Mesothelial cell of epicardium (in vitro differentiated cells): Measurements from ENCODE around the gene PASK. TPM values are rescaled to one million over a fixed set of nuclear protein-coding genes. Genes with fewer than 3 reads are reported as not detected.

Experiments used
- DNase-seq, 2 experiments: peaks; one replicate each; pipeline ENCODE4 v3.0.0; 2021; ENCODE audit warnings: low spot score in 2 of 2; ENCODE audit not compliant: unreplicated experiment in 2 of 2
- H3K27ac Mint-ChIP-seq: 2 replicates; pipeline ENCODE4 v1.8.0; 2021; ENCODE audit warnings: mixed read lengths
- H3K27me3 Mint-ChIP-seq: 2 replicates; pipeline ENCODE4 v1.8.0; 2021; ENCODE audit warnings: low read depth, mixed read lengths
- H3K36me3 Mint-ChIP-seq: 2 replicates; pipeline ENCODE4 v1.8.0; 2021; ENCODE audit warnings: mixed read lengths
- H3K4me1 Mint-ChIP-seq: 2 replicates; pipeline ENCODE4 v1.8.0; 2021; ENCODE audit warnings: mixed read lengths
- H3K4me3 Mint-ChIP-seq: 2 replicates; pipeline ENCODE4 v1.8.0; 2021; ENCODE audit warnings: mild to moderate bottlenecking, moderate library complexity, mixed read lengths
- H3K9me3 Mint-ChIP-seq: 2 replicates; pipeline ENCODE4 v1.8.0; 2021; ENCODE audit warnings: mixed read lengths
- CTCF ChIP-seq: fragments of 200-600 bp; sonication (generic); IDR thresholded peaks from one replicate; pipeline ENCODE4 v1.5.0; 2021; ENCODE audit warnings: antibody characterized with exemption; ENCODE audit not compliant: unreplicated experiment
- total RNA-seq: library from RNA; stranded (reverse); gene quantifications from 3 replicates; pipeline ENCODE4 v1.2.1, GENCODE V29; 2021

Gene PASK
- total RNA-seq, 1 donor from 2014 or later: 26.1 TPM

- Mint-ChIP-seq H3K4me3 (no peak overlapping the region), H3K4me1 (peaks cover 11% of the 10 kb centered on the region), H3K27me3 (no peaks in the 10 kb centered on the region), H3K9me3 (no peaks in the 10 kb centered on the region), H3K27ac (no peak overlapping the region), H3K36me3 (peaks cover under 1% of the 10 kb centered on the region)
- no peak for TF ChIP-seq CTCF
- no peak for DNase-seq
Observed at GRCh38 chr2:241184901-241185300, 35.6 kb upstream of the PASK start.

- H3K27me3 Mint-ChIP-seq: no peaks in the 10 kb centered on the region
- no peak for DNase-seq
- H3K27ac Mint-ChIP-seq: no peak overlapping the region
- H3K4me3 Mint-ChIP-seq: no peak overlapping the region
- no peak for TF ChIP-seq CTCF
- no peaks in the 10 kb centered on the region for H3K9me3 Mint-ChIP-seq
- peaks cover 14% of the 10 kb centered on the region for H3K36me3 Mint-ChIP-seq
- H3K4me1 Mint-ChIP-seq: peaks cover 11% of the 10 kb centered on the region
Observed at GRCh38 chr2:241183221-241183620, 33.9 kb upstream of the PASK start.

GRCh38 chr2:241182531-241183133 is 33.4 kb upstream of the PASK start:
- Mint-ChIP-seq H3K4me1 (peaks cover 8% of the 10 kb centered on the region), H3K27ac (no peak overlapping the region), H3K27me3 (no peaks in the 10 kb centered on the region), H3K36me3 (peaks cover 16% of the 10 kb centered on the region), H3K4me3 (no peak overlapping the region), H3K9me3 (no peaks in the 10 kb centered on the region)
- no peak for DNase-seq
- no peak for TF ChIP-seq CTCF

GRCh38 chr2:241182126-241182525 is 32.9 kb upstream of the PASK start:
- DNase-seq: no peak

GRCh38 chr2:241180495-241180894 is 31.2 kb upstream of the PASK start:
- no peaks in the 10 kb centered on the region for H3K9me3 Mint-ChIP-seq
- peaks cover 21% of the 10 kb centered on the region for H3K36me3 Mint-ChIP-seq
- DNase-seq: no peak
- no peaks in the 10 kb centered on the region for H3K27me3 Mint-ChIP-seq
- H3K4me1 Mint-ChIP-seq: no peaks in the 10 kb centered on the region
- H3K4me3 Mint-ChIP-seq: no peak overlapping the region
- TF ChIP-seq CTCF: no peak
- H3K27ac Mint-ChIP-seq: no peak overlapping the region

More at GRCh38 chr2:241182126-241182525, 32.9 kb upstream of the PASK start:
- H3K27me3 Mint-ChIP-seq: no peaks in the 10 kb centered on the region
- no peaks in the 10 kb centered on the region for H3K9me3 Mint-ChIP-seq
- peaks cover 5% of the 10 kb centered on the region for H3K4me1 Mint-ChIP-seq
- no peak overlapping the region for H3K4me3 Mint-ChIP-seq
- no peak overlapping the region for H3K27ac Mint-ChIP-seq
- peaks cover 16% of the 10 kb centered on the region for H3K36me3 Mint-ChIP-seq
- no peak for TF ChIP-seq CTCF

GRCh38 chr2:241179899-241180298 is 30.6 kb upstream of the PASK start:
- no peaks in the 10 kb centered on the region for H3K4me1 Mint-ChIP-seq
- DNase-seq: no peak
- peaks cover 27% of the 10 kb centered on the region for H3K36me3 Mint-ChIP-seq
- no peaks in the 10 kb centered on the region for H3K9me3 Mint-ChIP-seq
- TF ChIP-seq CTCF: no peak
- H3K27me3 Mint-ChIP-seq: no peaks in the 10 kb centered on the region
- no peak overlapping the region for H3K27ac Mint-ChIP-seq
- H3K4me3 Mint-ChIP-seq: no peak overlapping the region
